Caco-2 (cell line): ENCODE results near the gene CNTN5. TPM values are rescaled to one million over a fixed set of nuclear protein-coding genes. Genes with fewer than 3 reads are reported as not detected.

Experiments used
- BruUV-seq: library from RNA; stranded (reverse); fragments of 400-500 nt; replicated peaks from 2 replicates; lab custom pipeline; 2021; lab: Mats Ljungman, UMichigan
- CTCF ChIA-PET: fragments of 300-600 bp; sonication (Branson Sonifier 250); formaldehyde crosslinking; loops from one replicate; lab custom pipeline; 2022; ENCODE audit warnings: antibody characterized with exemption; lab: Charles Lee
- POLR2A ChIA-PET: fragments of 300-600 bp; sonication (Branson Sonifier 250); formaldehyde crosslinking; loops from one replicate; lab custom pipeline; 2022; ENCODE audit warnings: antibody characterized with exemption; lab: Charles Lee
- DNase-seq, 2 experiments: peaks; one replicate each; pipeline versions ENCODE4 v3.0.0 to v3.0.0-alpha.2; 2020 to 2022
- H3K27me3 ChIP-seq: replicated peaks from 2 replicates; pipeline ENCODE4 v1.6.0; 2011; ENCODE audit warnings: low read length; ENCODE audit not compliant: control insufficient read depth, insufficient read depth
- H3K36me3 ChIP-seq: 2 replicates; pipeline ENCODE4 v1.5.1; 2011; ENCODE audit warnings: low read length; ENCODE audit not compliant: control insufficient read depth, insufficient read depth
- H3K4me1 ChIP-seq: fragments of 250-450 bp; sonication (Bioruptor Pico); 2 replicates; pipeline ENCODE4 v1.5.1; 2020; ENCODE audit warnings: mild to moderate bottlenecking
- H3K4me3 ChIP-seq: 2 replicates; pipeline ENCODE4 v1.5.1; 2011; ENCODE audit warnings: low read depth, mild to moderate bottlenecking, control low read depth, low read length
- H3K9me3 ChIP-seq: fragments of 250-450 bp; sonication (Bioruptor Pico); 2 replicates; pipeline ENCODE4 v1.5.1; 2020; ENCODE audit warnings: mild to moderate bottlenecking, moderate library complexity
- H3K27ac Mint-ChIP-seq: one replicate; pipeline ENCODE4 v1.8.0; 2022; ENCODE audit warnings: mixed read lengths; ENCODE audit not compliant: unreplicated experiment
- H3K27me3 Mint-ChIP-seq: one replicate; pipeline ENCODE4 v1.8.0; 2022; ENCODE audit warnings: mixed read lengths; ENCODE audit not compliant: insufficient read depth, unreplicated experiment
- H3K36me3 Mint-ChIP-seq: one replicate; pipeline ENCODE4 v1.8.0; 2022; ENCODE audit warnings: mild to moderate bottlenecking, mixed read lengths; ENCODE audit not compliant: insufficient read depth, unreplicated experiment
- H3K4me1 Mint-ChIP-seq: one replicate; pipeline ENCODE4 v1.8.0; 2022; ENCODE audit warnings: low read depth, mixed read lengths; ENCODE audit not compliant: unreplicated experiment
- H3K4me3 Mint-ChIP-seq: one replicate; pipeline ENCODE4 v1.8.0; 2022; ENCODE audit warnings: mild to moderate bottlenecking, moderate library complexity, mixed read lengths; ENCODE audit not compliant: unreplicated experiment
- H3K9me3 Mint-ChIP-seq: one replicate; pipeline ENCODE4 v1.8.0; 2022; ENCODE audit warnings: mixed read lengths; ENCODE audit not compliant: unreplicated experiment
- CTCF ChIP-seq, 2 experiments: fragments of 200-600 bp in 1 of 2; IDR thresholded peaks; 1 replicate in 1 of 2; 2 replicates in 1 of 2; pipeline versions ENCODE4 v1.5.1 to v1.8.0; 2011 to 2022; ENCODE audit warnings: antibody characterized with exemption in 1 of 2, control low read depth in 1 of 2, inconsistent platforms in 1 of 2, low read depth in 1 of 2, low read length in 1 of 2, mild to moderate bottlenecking in 1 of 2, moderate library complexity in 1 of 2; ENCODE audit not compliant: insufficient read depth in 1 of 2, severe bottlenecking in 1 of 2, unreplicated experiment in 1 of 2
- intact Hi-C: fragments of 100-400 bp; cut with micrococcal nuclease; formaldehyde crosslinking; loops from one replicate; pipeline ENCODE4 v1.10.0; 2022; ENCODE audit not compliant: unreplicated experiment
- total RNA-seq: library from RNA; stranded (reverse); gene quantifications from 2 replicates; pipeline ENCODE4 v1.2.3, GENCODE V29; 2022

CNTN5 gene
- total RNA-seq, 1 experiment from 2014 or later: 1.00 TPM

- peaks cover 8% of the 10 kb centered on the region for H3K27me3 Mint-ChIP-seq
- intact Hi-C loops: no loop called here
- Histone ChIP-seq H3K4me3 (no peak overlapping the region), H3K27me3 (no peaks in the 10 kb centered on the region), H3K4me1 (no peaks in the 10 kb centered on the region), H3K9me3 (peaks cover 3% of the 10 kb centered on the region; the same call in 1 of the 2 replicates), H3K36me3 (no peaks in the 10 kb centered on the region)
- no peak overlapping the region for H3K27ac Mint-ChIP-seq
- no peak for TF ChIP-seq CTCF (IDR thresholded peaks at IDR 0.05; ENCODE audit: insufficient read depth in 1 of 2, low read depth in 1 of 2, low read length in 1 of 2, severe bottlenecking in 1 of 2, unreplicated experiment in 1 of 2)
- H3K9me3 Mint-ChIP-seq: peaks cover 10% of the 10 kb centered on the region
- POLR2A ChIA-PET: no interaction called here
- no peaks in the 10 kb centered on the region for H3K36me3 Mint-ChIP-seq
- no peak overlapping the region for H3K4me3 Mint-ChIP-seq
- no TSS peak for BruUV-seq
- no peaks in the 10 kb centered on the region for H3K4me1 Mint-ChIP-seq
- CTCF ChIA-PET: no interaction called here
- DNase-seq: no peak
These were observed 1161.6 kb downstream of the CNTN5 start for GRCh38 chr11:100182350-100182749.

GRCh38 chr11:100182927-100183326 is 1162.2 kb downstream of the CNTN5 start:
- Mint-ChIP-seq H3K36me3 (no peaks in the 10 kb centered on the region), H3K4me1 (no peaks in the 10 kb centered on the region), H3K27me3 (peaks cover 8% of the 10 kb centered on the region), H3K9me3 (peaks cover 10% of the 10 kb centered on the region), H3K4me3 (no peak overlapping the region), H3K27ac (no peak overlapping the region)
- BruUV-seq: no TSS peak
- DNase-seq: no peak
- Histone ChIP-seq H3K4me3 (no peak overlapping the region), H3K4me1 (no peaks in the 10 kb centered on the region), H3K9me3 (peaks cover 3% of the 10 kb centered on the region; the same call in 1 of the 2 replicates), H3K36me3 (no peaks in the 10 kb centered on the region), H3K27me3 (no peaks in the 10 kb centered on the region)
- CTCF ChIA-PET: no interaction called here
- no peak for TF ChIP-seq CTCF (IDR thresholded peaks at IDR 0.05; ENCODE audit: insufficient read depth in 1 of 2, low read depth in 1 of 2, low read length in 1 of 2, severe bottlenecking in 1 of 2, unreplicated experiment in 1 of 2)
- POLR2A ChIA-PET: no interaction called here
- intact Hi-C loops: no loop called here

- BruUV-seq: no TSS peak
- DNase-seq: no peak
- no peak overlapping the region for H3K27ac Mint-ChIP-seq
- peaks cover under 1% of the 10 kb centered on the region for H3K27me3 Mint-ChIP-seq
- TF ChIP-seq CTCF (IDR thresholded peaks at IDR 0.05; ENCODE audit: insufficient read depth in 1 of 2, low read depth in 1 of 2, low read length in 1 of 2, severe bottlenecking in 1 of 2, unreplicated experiment in 1 of 2): no peak
- intact Hi-C loops: no loop called here
- no peaks in the 10 kb centered on the region for H3K4me1 ChIP-seq
- no peaks in the 10 kb centered on the region for H3K36me3 ChIP-seq
- H3K27me3 ChIP-seq: no peaks in the 10 kb centered on the region
- peaks cover 3% of the 10 kb centered on the region; the same call in 1 of the 2 replicates for H3K9me3 ChIP-seq
- no peak overlapping the region for H3K4me3 Mint-ChIP-seq
- no peak overlapping the region for H3K4me3 ChIP-seq
- H3K9me3 Mint-ChIP-seq: peaks cover 10% of the 10 kb centered on the region
- CTCF ChIA-PET: no interaction called here
- POLR2A ChIA-PET: no interaction called here
- H3K36me3 Mint-ChIP-seq: no peaks in the 10 kb centered on the region
- H3K4me1 Mint-ChIP-seq: no peaks in the 10 kb centered on the region
These were observed 1164.8 kb downstream of the CNTN5 start for GRCh38 chr11:100185588-100185987.
